Right lung (tissue), 10 donors: ENCODE data around the gene STARD6. TPM values are rescaled to one million over a fixed set of nuclear protein-coding genes. Genes with fewer than 3 reads are reported as not detected.
A peak's percentile ranks its signal among the peaks of the same experiment; 100 is the strongest.
"Not testable (repeated sequence)": the region's sequence is repeated elsewhere in the genome, so short reads cannot be mapped to it uniquely, and the experiment has no call there.

Source experiments
- DNase-seq, 2 donors: peaks; one replicate each; pipeline ENCODE4 v3.0.0-alpha.2; 2013
- long read RNA-seq, 8 donors: transcript quantifications; one replicate each; lab custom pipeline, GENCODE V29; 2026
- polyA plus RNA-seq, 5 donors: library from polyadenylated mRNA; unstranded; fragments of 120-200 nt; gene quantifications; one replicate each; pipeline versions ENCODE4 v1.2.1 to v1.2.3, GENCODE V29; 2013; ENCODE audit warnings: inconsistent platforms in 1 of 5, low replicate concordance in 1 of 5; ENCODE audit not compliant: insufficient read length in 5 of 5, insufficient read depth in 1 of 5

Gene STARD6, protein sequence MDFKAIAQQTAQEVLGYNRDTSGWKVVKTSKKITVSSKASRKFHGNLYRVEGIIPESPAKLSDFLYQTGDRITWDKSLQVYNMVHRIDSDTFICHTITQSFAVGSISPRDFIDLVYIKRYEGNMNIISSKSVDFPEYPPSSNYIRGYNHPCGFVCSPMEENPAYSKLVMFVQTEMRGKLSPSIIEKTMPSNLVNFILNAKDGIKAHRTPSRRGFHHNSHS
- polyA plus RNA-seq, result under 1 TPM in 2 of 5 donors, not detected in 3; 0.15 to 0.23 TPM
- long read RNA-seq, donor 1, result 0 reads
- long read RNA-seq, donor 2, result 0 reads
- long read RNA-seq, donor 3, result 0 reads
- long read RNA-seq, donor 4, result 0 reads
- long read RNA-seq, donor 5, result 0 reads
- long read RNA-seq, donor 6, result 0 reads
- long read RNA-seq, donor 7, partial matches to known transcripts, result 16 of 16 reads
- long read RNA-seq, donor 7, other reads (novel, unspliced or antisense), result 0 of 16 reads
- long read RNA-seq, donor 8, result 0 reads

DNA sequence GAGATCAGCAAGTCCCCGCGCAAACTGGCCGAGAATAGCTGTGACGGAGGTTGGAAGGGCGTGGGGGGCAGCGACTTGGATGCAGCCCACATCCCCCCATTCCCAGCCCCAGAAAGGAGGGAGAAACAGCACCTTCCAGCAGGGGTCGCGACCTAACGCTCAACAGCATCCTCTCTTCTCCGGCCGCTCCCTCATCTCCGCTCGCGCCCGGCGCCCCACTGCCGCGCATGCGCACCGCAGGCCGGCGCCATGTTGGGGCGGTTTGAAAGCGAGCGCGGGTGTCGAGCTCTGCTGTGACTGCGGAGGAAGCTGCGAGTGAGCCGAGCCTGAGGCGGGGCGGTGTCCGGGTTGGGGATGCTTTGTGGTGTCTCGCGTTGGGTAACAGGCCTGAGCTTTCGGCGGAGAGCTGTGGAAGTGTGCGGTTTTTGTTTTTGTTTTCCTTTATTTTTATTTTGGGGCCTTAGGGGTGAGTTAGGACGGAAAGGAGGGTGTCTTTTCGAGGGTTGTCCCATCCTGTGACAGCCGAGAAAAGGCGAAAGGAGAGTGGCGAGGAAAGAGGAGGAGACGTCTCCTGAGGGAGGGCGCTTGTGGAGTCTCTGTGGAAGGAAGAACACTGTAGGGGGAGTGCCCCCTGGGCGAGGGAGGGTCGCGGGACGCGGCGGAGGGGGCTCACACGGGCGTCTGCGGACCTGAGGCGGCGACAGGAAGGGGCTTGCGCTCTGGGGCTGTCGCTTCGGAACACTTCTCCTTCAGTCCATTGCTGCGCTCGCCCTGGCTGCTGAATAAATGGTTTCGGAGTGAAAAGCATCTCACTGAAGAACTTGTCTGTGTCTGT lies at the start of gene STARD6, which contains the start of gene C18orf54:
TSS of gene STARD6 (minus strand) at position 199 of the 835 bp plus-strand sequence. CDS start 3,285 bp downstream, outside the sequence.
TSS of gene C18orf54 (plus strand) at position 247 of the 835 bp plus-strand sequence. CDS start 2,667 bp downstream, outside the sequence.
- DNase-seq, result peak; percentile 91

DNA sequence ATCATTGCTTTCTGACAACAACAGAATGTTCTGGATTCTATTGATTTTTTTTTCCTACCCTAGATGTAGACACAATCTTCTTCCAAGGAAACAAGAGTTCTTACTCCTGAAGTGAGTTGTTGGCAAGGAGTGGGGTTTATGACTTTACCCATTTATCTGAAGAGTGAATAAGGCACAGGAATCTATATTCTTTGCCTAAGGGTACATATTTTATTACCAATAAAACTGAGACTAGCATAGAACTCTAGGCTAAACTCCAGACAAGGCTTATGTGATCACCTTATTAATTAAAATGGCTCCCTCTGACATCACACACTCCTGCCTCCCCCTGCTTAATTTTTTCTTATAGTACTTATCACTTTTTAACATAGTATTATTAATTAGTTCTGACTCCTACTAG lies 47.6 kb upstream of the STARD6 start:
- no peak for DNase-seq

DNA sequence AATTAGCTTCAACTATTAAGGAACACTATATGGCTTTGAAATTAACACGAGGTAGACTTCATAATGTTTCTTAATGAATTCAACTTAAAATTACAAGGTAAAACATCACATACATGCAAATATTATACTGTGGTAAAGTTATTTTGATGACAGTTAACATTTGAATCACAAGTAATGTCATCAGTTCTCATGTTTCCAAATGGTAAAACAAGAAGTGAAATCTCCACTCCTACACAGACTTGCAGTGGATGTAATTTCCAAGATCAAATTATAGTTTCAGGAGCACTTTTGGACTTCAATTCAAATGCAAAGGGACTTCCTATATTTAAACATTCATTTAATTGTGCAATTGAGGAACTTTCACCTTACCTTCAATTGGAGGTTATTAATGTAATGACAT lies 39.1 kb upstream of the STARD6 start:
- DNase-seq, result no peak

- DNase-seq, result no peak
These were observed 36.1 kb upstream of the STARD6 start for GRCh38 chr18:54393648-54394294.

DNA sequence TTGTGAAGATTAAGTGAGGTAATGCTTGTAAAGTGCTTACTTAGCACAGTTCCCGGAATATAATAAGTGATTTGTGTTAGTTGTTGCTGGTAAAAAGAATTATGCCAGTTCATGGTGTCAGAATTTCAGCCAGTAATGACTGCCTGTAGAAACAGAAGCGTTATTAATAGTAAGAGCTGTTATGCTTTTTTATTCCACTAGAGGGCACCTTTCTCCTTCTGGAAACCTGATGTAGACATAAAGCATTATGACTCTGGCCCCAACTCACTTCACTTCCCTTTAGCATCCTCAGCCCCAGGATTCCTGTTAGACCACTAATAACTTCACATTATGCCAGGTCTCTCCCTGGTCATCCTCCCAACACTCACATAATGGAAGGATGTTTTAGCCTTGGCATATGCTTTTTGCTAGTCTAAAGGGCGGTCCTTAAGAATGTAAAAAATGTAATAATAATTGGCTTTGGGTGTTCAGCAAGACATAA lies 34.9 kb upstream of the STARD6 start:
- peak; percentile 47 to 49 for DNase-seq

GRCh38 chr18:54390838-54391237 lies 33.2 kb upstream of the STARD6 start:
- DNase-seq, result no peak

DNA sequence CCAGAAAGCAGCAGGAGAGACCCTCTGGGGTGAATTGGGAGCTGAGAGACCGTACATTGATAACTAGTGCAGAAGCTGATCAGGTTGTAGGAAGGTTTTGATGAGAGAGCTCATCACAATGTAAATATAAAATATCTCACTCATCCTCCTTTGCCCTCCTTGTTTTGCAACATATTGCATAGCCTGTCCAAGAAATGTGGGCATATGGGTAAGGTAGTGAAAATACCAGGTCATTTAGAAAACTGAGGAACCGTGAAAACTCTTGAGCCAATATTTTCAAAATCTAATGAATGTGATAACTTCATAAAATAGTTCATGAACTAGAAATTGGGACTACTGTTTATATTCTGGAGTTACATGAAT lies 31.5 kb upstream of the STARD6 start:
- DNase-seq, result no peak

DNA sequence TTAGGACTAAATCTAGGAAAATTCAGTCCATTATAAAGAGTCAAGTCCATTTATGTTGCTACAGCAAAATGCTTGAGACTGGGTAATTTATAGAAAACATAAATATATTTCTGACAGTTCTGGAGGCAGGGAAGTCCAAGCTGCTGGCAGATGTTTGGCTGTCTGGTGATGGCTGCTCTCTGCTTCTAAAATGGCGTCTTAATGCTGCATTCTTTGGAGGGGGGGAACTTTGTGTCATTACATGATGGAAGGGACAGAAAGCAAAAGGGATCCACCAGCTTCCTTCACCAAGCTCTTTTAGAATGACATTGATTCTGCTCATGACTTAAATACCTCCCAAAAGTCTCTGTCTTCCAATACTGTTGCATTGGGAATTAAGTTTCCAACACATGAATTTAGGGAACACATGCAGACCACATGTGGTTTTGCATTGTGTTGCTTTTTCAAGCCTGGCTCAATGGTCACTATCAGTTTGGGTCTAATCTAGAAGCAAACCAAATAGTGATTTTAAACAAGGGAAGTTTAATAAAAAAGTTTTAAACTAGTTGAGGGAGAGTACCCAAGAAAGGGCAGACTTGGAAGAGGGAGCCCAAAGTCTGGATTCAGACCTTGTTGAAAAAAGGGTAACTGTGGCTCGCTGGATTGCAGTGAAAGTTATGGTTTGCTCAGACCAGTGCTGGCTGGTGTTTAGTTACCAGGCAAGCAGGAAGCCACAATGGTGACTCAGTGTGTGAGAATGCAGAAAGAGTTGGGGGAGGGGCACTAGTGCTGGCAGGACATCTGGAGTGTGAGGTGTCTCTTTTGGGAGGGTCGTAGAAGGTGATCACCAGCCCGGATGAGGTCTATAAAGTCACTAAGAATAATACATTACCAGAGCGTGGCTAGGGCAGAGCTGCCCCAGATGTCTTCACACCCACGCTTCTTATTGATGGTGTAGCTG lies 30.8 kb upstream of the STARD6 start:
- DNase-seq, result no peak

DNA sequence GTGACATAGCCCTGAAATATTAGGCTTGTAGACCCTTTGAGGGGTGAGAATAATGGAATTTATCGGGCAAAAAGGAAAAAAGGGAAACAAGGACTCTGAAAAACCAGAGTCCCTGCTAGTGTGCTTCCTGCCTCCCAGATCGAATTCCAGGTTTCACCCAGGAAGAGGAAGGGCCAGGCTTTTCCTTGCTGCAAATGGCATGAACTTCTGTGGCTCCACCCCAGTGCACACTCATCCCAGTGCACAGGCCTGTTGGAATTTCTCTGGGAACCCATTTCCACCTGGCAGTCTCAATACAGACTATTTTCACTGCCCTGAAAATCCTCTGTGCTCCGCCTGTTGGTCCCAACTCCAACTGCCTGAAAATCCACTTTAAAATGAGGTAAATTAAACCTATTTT lies 30.0 kb upstream of the STARD6 start:
- no peak for DNase-seq

GRCh38 chr18:54386800-54387495 lies 29.3 kb upstream of the STARD6 start:
- not testable (repeated sequence) for DNase-seq

DNA sequence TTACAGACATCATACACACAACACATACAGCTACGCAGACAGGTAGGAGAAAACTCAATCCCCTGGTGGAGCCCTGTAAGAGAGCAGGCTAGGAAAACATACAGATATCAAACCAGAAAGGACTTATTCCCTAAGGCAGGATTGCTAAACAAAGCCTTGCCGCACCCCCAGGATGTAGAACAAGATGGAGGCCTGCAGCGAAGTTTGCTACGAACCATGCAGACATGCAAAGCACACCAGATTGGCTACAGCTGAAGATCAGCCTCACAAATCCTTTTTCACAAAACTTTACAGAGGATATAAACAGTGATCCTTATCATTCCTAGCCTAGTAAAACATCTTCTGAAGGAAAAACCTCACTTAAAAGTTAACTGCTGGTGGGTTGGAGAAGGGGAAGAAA lies 28.4 kb upstream of the STARD6 start:
- no peak for DNase-seq

DNA sequence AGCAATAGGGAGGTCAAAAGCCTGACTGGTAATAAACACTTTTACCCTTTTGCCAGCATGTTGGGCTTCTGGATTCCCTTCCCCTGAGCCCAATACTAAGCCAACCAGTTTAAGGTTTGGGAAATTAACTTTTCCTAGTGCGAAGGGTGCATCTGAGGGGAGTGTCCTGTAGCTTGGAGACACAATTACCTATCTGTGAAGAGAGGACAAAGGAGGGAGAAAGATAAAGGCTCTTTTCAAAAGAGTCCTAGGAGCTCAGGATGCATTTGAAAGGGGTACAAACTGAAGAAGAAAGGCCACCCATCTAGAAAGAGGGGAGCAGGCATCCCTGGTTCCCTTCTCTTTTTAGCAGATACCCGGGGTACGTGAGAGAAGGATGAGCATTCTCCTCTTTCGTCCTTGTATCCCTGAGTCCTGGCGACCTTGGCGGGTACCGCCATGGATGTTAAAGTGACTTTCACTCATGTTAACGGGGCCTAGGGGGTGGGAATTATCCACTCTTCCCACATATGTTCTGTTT lies 25.1 kb upstream of the STARD6 start:
- DNase-seq, result no peak

DNA sequence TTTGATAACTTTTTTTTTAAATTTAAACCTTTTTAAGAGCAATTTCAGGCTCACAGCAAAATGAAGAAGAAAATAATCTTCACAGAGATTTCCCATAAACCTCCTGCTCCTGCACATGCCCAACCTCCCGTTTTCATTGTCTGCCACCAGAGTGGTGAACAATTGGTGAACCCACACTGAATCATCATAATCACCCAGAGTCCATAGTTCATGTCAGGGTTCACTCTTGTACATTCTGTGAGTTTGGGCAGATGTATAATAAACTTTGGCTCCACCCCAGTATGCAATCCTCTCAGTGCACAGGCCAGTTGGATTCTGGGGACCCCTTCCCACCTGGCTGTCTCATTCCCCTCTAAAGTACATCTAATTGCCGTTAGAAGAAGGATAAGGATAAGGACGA lies 24.4 kb upstream of the STARD6 start:
- DNase-seq, result no peak

DNA sequence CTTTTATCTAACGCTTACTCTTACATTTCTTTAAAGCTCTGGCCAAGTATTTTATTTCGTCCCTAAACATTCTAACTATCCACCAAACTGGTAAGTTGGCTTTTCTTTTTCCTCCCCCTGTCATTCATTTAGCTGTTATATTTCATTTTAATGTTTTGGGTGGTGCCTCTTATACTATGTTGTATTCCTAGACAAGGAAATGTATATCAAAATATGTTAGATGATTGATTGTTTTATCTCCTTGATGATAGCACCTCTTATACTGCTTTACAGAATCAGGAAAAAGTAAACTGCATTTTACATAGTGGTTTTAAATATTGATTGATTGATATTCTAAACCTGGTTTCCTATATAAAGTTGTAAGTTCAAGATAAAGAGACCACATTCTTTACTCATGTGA lies 24.0 kb upstream of the STARD6 start:
- DNase-seq, result no peak

DNA sequence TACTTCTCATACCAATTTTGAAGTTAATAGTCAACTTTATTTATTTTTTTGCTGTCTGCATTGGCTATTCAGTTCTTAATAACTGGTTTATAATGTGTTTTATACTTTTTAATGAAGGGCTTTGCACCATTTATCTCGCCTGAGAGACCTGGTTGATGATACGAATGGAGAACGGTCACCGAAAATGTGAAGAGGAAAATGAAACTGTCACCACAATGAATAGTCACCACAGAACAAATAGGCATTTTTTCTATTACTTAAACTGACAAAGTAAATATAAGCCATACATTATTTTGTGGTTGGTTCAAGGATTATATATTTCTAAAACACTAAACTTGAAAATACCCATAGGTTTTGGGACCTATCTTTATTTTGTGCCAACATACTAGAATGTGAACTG lies 20.4 kb upstream of the STARD6 start:
- DNase-seq, result no peak

DNA sequence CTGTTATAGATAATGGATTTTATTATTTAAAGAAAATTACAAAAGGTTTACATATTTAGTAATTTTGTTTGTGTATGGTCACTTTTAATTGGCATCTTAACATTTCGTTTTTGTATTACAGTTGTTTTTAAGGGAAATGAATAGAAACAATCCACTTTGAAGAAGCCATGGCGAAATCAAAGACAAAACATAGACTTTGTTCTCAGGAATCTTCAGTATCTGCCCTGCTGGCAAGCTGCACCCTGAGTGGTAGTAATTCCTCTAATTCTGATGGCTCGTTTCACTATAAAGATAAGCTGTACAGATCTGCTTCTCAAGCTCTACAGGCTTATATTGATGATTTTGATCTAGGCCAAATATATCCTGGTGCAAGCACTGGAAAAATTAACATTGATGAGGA lies 2.7 kb upstream of the STARD6 start:
- DNase-seq, result no peak

DNA sequence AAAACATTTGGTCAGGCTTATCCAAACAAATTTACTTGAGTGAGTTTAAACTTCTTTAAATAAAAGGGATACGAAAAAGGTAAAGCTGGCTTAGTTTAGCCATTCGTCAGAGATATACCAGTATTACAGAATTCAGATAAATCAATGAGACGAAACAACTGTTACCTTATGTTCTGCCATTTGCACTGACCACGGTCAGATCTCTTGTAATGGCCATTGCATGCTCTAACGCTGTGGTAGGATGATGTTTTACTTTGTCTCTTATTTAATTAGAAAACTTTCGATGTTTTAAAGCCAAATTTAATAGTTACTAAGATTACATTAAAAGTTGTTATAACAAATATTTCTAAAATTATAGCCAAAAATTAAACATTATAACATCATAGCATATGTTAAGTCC lies 1.6 kb upstream of the STARD6 start:
- DNase-seq, result peak in 1 of 2 donors; percentile 14

DNA sequence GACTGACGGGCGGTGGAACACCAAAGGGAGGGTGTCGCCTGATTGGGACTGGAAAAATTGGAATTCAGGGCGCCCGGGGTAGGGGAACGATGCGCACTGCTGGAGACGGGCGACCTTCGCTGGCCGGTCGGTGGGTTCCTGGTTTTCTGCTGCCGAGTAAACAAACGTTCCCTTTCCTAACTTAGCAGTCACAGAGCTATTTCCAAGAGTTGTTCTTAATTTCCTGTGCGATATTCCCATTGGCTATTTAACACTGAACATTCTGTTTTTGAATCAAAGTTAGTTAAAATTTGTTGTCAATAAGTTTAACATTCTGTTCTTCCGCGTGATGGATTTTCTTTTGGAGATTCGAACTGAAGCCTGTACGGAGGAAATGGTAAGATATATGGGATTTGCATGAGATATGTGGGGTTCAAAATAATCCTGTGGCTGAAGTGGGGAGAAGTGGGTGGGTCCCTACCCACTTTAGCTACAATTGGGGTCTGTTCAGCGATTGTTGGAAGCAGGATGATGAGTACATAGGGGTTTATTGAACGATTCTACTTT lies 910 bp upstream of the STARD6 start:
- DNase-seq, result peak in 1 of 2 donors; percentile 33

- DNase-seq, result peak in 1 of 2 donors; percentile 41
These were observed 487 bp downstream of the STARD6 start for GRCh38 chr18:54357082-54357659.
